ENCODE measurements around the gene NAAA.
"Not testable (repeated sequence)": the region's sequence is repeated elsewhere in the genome, so short reads cannot be mapped to it uniquely, and the experiment has no call there.

The NAAA gene

GRCh38 chr4:75940692-75941253 lies at the start of gene NAAA:
Gene NAAA (minus strand): TSS chr4:75941013. CDS start chr4:75940949, 64 bp downstream.
- peak; percentile 49 for DNase-seq (ENCODE audit: low spot score)

GRCh38 chr4:75989846-75990528 lies 49.2 kb upstream of the NAAA start:
- DNase-seq (ENCODE audit: low spot score) = no peak

DNA sequence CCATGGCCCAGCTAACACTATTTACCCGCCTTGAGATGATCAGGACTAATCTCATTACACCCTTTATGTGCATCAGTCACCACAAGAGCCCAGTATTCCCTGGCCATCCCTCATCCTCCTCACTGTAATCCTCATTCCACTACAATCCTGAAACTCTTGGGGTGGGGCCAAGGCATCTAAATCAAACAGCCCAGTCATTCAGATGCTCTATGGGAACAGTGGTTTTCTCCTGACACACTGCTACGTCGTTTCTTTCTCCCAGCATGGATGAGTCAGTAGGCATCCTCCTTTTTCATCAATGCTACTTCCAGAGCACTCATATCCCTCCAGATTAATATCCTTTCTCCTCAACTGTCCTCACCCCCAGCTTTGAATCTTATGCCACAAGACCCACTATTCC lies 44.3 kb upstream of the NAAA start:
- no peak for DNase-seq (ENCODE audit: low spot score)

DNA sequence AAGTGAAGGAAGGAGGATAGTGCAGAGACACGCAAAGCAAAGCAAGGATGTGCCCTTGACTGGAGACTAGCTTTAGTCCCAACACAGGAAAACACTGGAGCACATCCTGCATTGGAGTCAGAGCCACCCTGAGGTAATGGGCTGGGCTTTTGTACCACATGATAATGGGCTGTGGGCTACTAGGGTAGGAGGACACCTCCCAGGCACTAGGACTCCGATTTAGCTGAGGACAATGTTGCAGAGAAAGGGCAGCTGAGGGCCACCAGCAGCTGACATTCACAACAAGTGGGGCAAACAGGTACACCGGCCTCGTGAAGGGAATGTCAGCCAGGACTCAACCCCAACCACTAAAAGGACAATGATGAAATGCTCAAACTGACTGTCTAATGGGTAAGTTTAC lies 39.8 kb upstream of the NAAA start:
- DNase-seq (ENCODE audit: low spot score) = no peak

DNA sequence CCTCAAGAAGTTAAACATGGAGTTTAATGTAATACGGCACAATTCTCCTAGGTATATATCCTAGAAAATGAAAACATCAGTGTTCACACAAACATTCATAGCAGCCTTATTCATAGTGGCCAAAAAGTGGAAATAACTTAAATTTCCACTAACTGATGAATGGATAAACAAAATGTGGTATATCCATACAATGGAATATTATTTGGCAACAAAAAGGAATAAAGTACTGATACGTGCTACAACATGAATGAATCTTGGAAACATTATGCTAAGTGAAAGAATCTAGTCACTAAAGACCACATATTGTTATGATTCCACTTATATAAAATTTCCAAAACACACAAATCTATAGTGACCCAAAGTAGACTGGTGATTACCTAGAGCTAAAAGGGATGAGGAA lies 35.4 kb upstream of the NAAA start:
- DNase-seq (ENCODE audit: low spot score) = no peak

GRCh38 chr4:75973766-75974165 lies 33.0 kb upstream of the NAAA start:
- DNase-seq (ENCODE audit: low spot score) = no peak

DNA sequence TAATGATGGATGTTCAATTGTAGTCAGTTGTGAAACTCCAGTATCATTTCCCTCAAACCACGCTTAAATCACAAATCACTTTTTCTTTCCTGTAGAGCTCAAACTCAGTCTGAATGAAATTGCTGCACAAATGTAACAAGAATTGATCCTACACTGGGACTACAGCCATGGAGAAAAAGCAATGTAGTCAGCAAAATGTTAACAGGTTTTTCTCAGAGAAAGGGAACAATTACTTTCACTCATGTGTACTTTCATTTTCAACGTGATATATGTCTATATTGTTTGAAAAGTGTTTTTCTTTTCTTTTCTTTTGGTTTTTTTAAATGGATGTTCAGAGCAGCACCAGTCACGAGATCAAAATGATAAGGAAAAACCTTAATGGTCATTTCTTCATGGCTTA lies 27.3 kb upstream of the NAAA start:
- no peak for DNase-seq (ENCODE audit: low spot score)

DNA sequence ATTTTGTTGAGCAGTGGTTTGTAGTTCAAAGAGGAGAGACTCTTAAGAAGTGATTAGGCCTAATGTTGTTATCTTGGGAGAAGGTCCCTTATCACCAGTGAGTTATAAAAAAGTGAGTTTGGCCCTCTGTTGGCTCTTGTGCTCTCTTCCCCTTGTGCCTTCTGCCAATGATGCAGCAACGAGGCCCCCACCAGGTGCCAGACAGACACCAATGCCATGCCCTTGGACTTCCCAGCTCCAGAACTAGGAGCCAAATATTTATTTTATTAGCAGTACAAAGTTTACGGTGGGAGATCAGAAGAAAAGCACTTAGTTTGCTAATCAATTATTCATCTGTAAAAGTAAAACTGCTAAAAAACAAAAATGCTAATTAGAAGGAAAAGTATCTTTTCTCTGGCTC lies 22.7 kb upstream of the NAAA start:
- no peak for DNase-seq (ENCODE audit: low spot score)

- DNase-seq (ENCODE audit: low spot score) = not testable (repeated sequence)
Observed at GRCh38 chr4:75962072-75962471, 21.3 kb upstream of the NAAA start.

DNA sequence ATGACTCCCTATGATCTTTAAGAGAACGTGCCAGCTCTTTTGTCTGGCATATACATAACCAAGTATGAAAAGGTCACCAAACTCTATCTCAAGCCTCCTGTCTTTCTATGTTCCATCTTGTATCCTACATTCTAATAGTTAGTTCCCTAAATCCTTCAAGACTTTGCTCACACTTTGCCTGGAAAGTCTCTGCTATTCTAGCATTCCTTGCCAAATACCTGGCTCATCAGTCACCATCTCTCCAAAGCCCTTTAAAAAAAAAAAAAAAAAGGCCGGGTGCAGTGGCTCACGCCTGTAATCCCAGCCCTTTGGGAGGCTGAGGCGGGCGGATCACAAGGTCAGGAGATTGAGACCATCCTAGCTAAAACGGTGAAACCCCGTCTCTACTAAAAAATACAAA lies 17.7 kb upstream of the NAAA start:
- DNase-seq (ENCODE audit: low spot score) = not testable (repeated sequence)

DNA sequence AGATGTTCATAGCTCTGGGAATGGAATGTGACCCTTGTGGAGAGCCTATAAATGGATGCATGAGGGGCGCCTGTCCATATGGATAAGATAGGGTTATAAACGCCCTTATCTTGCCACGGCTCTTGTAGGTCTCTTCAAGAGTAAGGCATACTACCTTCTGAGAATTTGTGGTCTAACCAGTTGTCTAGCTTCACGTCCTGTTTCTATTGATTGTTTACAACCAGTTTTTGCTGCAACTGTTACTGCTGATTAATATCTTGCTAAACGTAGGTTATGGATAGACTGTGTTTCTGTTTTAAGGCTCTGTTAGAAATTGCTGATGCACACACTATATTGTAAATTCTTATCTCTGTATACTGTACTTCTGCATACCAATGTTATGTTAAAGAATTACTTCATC lies 14.0 kb upstream of the NAAA start:
- DNase-seq (ENCODE audit: low spot score) = not testable (repeated sequence)

GRCh38 chr4:75953509-75953908 lies 12.7 kb upstream of the NAAA start:
- DNase-seq (ENCODE audit: low spot score) = no peak

DNA sequence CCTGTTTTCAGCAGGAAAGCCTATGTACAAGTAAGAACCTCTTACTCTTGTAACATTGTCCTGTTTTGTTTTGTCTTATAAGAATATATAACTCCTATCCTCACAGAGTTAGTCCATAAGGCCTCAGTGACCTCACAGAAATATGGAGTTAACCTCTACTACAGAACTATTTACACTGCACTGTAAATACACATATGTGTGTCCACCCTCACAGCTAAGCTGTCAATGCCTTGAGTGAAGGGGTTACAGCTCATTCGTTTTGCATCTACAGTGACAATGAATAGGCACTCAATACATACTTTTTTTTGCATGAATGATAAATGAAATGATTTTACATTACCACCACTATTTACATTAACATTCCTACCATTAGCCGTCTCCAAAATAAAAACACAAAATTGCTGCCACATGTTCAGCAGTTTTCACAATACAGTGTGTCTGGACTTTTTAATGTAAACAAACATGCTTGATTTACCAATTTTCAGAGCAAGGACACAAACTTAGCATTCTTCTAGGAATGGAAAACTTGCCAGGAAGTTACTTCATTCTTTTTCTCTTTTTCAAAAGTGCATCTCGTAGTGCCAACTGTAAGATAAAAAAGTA lies 9.5 kb upstream of the NAAA start:
- no peak for DNase-seq (ENCODE audit: low spot score)

- no peak for DNase-seq (ENCODE audit: low spot score)
Observed at GRCh38 chr4:75948822-75949444, 8.1 kb upstream of the NAAA start.

GRCh38 chr4:75939890-75940691 lies 722 bp downstream of the NAAA start:
- peak; percentile 40 for DNase-seq (ENCODE audit: low spot score)

DNA sequence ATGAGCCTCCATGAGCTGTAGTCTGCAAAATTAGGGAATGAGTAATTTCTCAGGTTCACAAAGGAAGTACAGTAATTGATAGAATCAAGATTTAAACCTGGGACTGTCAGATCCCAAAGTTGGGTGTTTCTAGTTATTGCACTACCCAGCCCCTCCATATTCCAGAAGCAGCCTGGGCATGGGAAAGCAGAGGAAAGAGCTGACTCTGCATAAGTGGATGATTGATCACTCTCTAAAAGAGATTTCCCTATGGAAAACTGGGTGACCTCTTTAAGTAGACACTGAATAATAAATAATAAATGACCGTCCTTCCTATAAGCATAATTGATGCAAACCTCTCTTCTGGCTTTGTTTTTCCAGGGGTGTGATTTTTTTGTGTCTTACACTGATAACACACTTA lies 5.2 kb downstream of the NAAA start:
- DNase-seq (ENCODE audit: low spot score) = no peak

DNA sequence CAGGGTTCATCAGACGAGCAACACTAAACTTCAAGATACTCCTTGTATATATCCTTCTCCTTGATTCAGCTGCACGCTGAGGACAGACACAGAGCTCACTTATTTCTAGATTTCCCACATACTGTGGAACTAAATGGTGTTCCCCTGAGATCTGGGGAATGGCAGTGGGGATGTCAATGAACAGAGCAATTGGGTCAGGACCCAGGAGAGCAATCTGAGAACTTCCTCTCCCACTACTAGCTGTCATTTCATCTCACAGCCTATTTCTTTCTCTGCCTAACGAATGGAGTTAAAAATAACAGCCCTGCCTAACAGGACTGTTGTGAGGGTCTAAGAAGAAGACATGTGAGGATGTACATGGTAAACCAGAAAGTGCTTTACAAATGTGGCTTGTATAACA lies 10.7 kb downstream of the NAAA start:
- no peak for DNase-seq (ENCODE audit: low spot score)

DNA sequence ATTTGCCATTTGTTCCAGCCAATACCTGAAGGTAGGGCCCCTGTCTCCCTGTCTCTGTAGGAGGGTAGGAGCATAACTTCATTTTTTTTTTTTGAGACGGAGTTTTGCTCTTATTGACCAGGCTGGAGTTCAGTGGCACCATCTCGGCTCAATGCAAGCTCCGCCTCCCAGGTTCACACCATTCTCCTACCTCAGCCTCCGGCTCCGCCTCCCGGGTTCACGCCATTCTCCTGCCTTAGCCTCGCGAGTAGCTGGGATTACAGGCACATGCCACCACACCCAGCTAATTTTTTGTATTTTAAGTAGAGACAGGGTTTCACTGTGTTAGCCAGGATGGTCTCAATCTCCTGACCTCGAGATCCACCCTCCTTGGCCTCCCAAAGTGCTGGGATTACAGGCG lies 15.9 kb downstream of the NAAA start:
- DNase-seq (ENCODE audit: low spot score) = not testable (repeated sequence)

- DNase-seq (ENCODE audit: low spot score) = no peak
Observed at GRCh38 chr4:75924309-75924827, 16.4 kb downstream of the NAAA start.

DNA sequence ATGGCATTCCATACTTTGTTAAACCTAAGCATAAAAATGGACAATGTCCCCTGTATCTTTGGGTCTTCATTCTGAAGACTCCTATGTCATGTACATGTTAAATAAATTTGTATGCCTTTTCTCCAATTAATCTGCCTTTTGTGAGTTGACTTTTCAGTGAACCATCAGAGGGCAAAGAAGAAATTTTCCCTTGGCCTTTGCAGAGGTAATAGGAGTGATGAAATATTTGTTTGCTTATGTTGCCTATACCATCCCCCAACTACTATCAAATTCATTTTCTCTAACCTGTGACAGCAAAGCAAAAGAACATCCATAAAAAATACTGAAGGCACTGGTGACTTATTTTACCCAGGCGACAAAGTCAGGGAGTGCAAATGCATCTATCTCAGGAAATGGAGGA lies 18.2 kb downstream of the NAAA start:
- DNase-seq (ENCODE audit: low spot score) = no peak

DNA sequence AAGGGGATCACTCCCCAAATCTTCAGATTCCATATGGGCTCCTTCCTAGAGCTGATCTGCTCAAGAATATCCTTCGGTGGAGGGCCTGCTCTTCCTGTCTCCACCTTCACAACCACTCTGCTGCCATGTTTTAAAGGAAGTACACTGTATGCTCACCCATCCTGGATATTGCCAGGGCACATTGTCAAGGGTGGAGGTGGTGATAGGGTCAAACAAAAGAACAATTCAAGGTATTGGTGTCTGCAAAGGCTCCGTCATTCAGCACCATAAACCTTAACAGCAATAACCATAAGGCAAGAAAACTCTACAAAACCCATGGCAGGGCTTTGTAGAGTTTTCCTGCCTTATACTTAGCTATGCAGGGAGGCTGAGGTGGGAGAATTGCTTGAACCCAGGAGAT lies 18.9 kb downstream of the NAAA start:
- DNase-seq (ENCODE audit: low spot score) = no peak

GRCh38 chr4:75920327-75920726 lies 20.5 kb downstream of the NAAA start:
- DNase-seq (ENCODE audit: low spot score) = no peak
